ENCODE results near the gene CD300LF. TPM values are rescaled to one million over a fixed set of nuclear protein-coding genes. Genes with fewer than 3 reads are reported as not detected.

Gene CD300LF
- polyA plus RNA-seq, 1 donor (not counting 4 experiments of a cell fraction or from before 2014, with no cell fraction given) = not detected

DNA sequence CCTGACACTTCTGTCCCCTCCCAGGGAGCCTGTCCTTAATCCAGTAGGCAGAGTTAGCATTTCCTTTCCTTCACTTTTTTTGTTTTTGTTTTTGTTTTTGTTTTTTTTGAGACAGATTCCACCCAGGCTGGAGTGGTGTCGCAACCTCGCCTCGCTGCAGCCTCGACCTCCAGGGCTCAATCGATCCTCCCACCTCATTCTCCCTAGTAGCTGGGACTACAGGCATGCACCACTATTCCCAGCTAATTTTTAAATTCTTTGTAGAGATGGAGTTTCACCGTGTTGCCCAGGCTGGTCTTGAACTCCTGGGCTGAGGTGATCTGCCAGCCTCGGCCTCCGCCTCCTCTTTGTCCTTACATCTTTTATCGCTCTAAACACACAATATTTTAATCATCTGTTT, 39.7 kb upstream of the CD300LF start:
- H3K9me1 ChIP-seq (ENCODE audit: control insufficient read depth, extremely low read depth, insufficient read depth, low read length) = peaks cover 5% of the 10 kb centered on the region
- no peak overlapping the region for H3K27ac ChIP-seq (ENCODE audit: control insufficient read depth, insufficient read depth, low read length)
- dilution Hi-C loops (cut with MboI; ENCODE audit: extremely low pct_ligation_motif_present, low sequenced_read_pairs) = no loop called here
- H3K4me3 ChIP-seq (ENCODE audit: control insufficient read depth in 2 of 3, extremely low read depth in 1 of 3, insufficient read depth in 2 of 3, low read depth in 1 of 3, low read length in 3 of 3) = no peak overlapping the region
- no peaks in the 10 kb centered on the region for H3K9me3 ChIP-seq (ENCODE audit: control insufficient read depth, low read depth, low read length)
- no peak for FAIRE-seq
- H2AFZ ChIP-seq (ENCODE audit: control insufficient read depth, low read length) = no peak overlapping the region
- H3K9ac ChIP-seq (ENCODE audit: control insufficient read depth, extremely low read depth, insufficient read depth, low read length) = no peak overlapping the region
- TF ChIP-seq EZH2 (IDR thresholded peaks at IDR 0.05; ENCODE audit: low read length) (no peak), CTCF (optimal IDR thresholded peaks at IDR 0.05 in 1 of 3, IDR thresholded peaks at IDR 0.05 in 1 of 3, conservative IDR thresholded peaks at IDR 0.05 in 1 of 3; ENCODE audit: extremely low read depth in 1 of 3, insufficient read depth in 2 of 3, low read length in 3 of 3) (no peak)
- DNase-seq (ENCODE audit: low read depth, low spot score) = no peak
- no peaks in the 10 kb centered on the region for H3K36me3 ChIP-seq (ENCODE audit: control insufficient read depth in 2 of 2, extremely low read depth in 1 of 2, insufficient read depth in 2 of 2, low read length in 2 of 2)
- peaks cover 19% of the 10 kb centered on the region for H3K4me1 ChIP-seq (ENCODE audit: control insufficient read depth, extremely low read depth, insufficient read depth, low read length)
- H3K27me3 ChIP-seq (ENCODE audit: control insufficient read depth, extremely low read depth, insufficient read depth, low read length) = no peaks in the 10 kb centered on the region
- no peaks in the 10 kb centered on the region for H4K20me1 ChIP-seq (ENCODE audit: control insufficient read depth, extremely low read depth, insufficient read depth, low read length)
- no peak overlapping the region for H3K4me2 ChIP-seq (ENCODE audit: control insufficient read depth, extremely low read depth, insufficient read depth, low read depth, low read length)
- H3K79me2 ChIP-seq (ENCODE audit: control insufficient read depth, insufficient read depth, low read length) = peaks cover 64% of the 10 kb centered on the region

GRCh38 chr17:74750327-74751069, 37.8 kb upstream of the CD300LF start:
- peaks cover 5% of the 10 kb centered on the region for H3K9me1 ChIP-seq (ENCODE audit: control insufficient read depth, extremely low read depth, insufficient read depth, low read length)
- H3K79me2 ChIP-seq (ENCODE audit: control insufficient read depth, insufficient read depth, low read length) = peaks cover 57% of the 10 kb centered on the region
- H3K9ac ChIP-seq (ENCODE audit: control insufficient read depth, extremely low read depth, insufficient read depth, low read length) = peak overlapping the region; percentile 73
- FAIRE-seq = no peak
- H3K4me2 ChIP-seq (ENCODE audit: control insufficient read depth, extremely low read depth, insufficient read depth, low read depth, low read length) = peak overlapping the region; percentile 95
- no peak overlapping the region for H2AFZ ChIP-seq (ENCODE audit: control insufficient read depth, low read length)
- TF ChIP-seq EZH2 (IDR thresholded peaks at IDR 0.05; ENCODE audit: low read length) (no peak), CTCF (optimal IDR thresholded peaks at IDR 0.05 in 1 of 3, IDR thresholded peaks at IDR 0.05 in 1 of 3, conservative IDR thresholded peaks at IDR 0.05 in 1 of 3; ENCODE audit: extremely low read depth in 1 of 3, insufficient read depth in 2 of 3, low read length in 3 of 3) (no peak)
- peaks cover 15% of the 10 kb centered on the region for H3K4me1 ChIP-seq (ENCODE audit: control insufficient read depth, extremely low read depth, insufficient read depth, low read length)
- no peaks in the 10 kb centered on the region for H3K27me3 ChIP-seq (ENCODE audit: control insufficient read depth, extremely low read depth, insufficient read depth, low read length)
- H3K4me3 ChIP-seq (ENCODE audit: control insufficient read depth in 2 of 3, extremely low read depth in 1 of 3, insufficient read depth in 2 of 3, low read depth in 1 of 3, low read length in 3 of 3) = peak overlapping the region; percentile 81 to 93 (median 88)
- no peak for DNase-seq (ENCODE audit: low read depth, low spot score)
- dilution Hi-C loops (cut with MboI; ENCODE audit: extremely low pct_ligation_motif_present, low sequenced_read_pairs) = no loop called here
- no peaks in the 10 kb centered on the region for H3K36me3 ChIP-seq (ENCODE audit: control insufficient read depth in 2 of 2, extremely low read depth in 1 of 2, insufficient read depth in 2 of 2, low read length in 2 of 2)
- H3K27ac ChIP-seq (ENCODE audit: control insufficient read depth, insufficient read depth, low read length) = no peak overlapping the region
- no peaks in the 10 kb centered on the region for H4K20me1 ChIP-seq (ENCODE audit: control insufficient read depth, extremely low read depth, insufficient read depth, low read length)
- H3K9me3 ChIP-seq (ENCODE audit: control insufficient read depth, low read depth, low read length) = no peaks in the 10 kb centered on the region

Measured in keratinocyte (primary cell).